ENCODE results near the gene THOC6. TPM values are rescaled to one million over a fixed set of nuclear protein-coding genes. Genes with fewer than 3 reads are reported as not detected.

Gene THOC6
- total RNA-seq, 1 experiment from 2014 or later, result 120 TPM

Other genes with a start within 250 kb of the THOC6 start
- gene ELOB, start 246.8 kb upstream of the THOC6 start, total RNA-seq (2014; rRNA removed; shearing (Covaris generic)), result 178 and 250 TPM in 2 replicates
- gene PRSS33, start 236.5 kb upstream of the THOC6 start, total RNA-seq (2014; rRNA removed; shearing (Covaris generic)), result 0.07 and 10.6 TPM in 2 replicates
- gene PRSS41, start 225.6 kb upstream of the THOC6 start, total RNA-seq (2014; rRNA removed; shearing (Covaris generic)), result not detected in 2 replicates
- gene PRSS21, start 206.8 kb upstream of the THOC6 start, total RNA-seq (2014; rRNA removed; shearing (Covaris generic)), result not detected in 2 replicates
- gene ZG16B, start 193.7 kb upstream of the THOC6 start, total RNA-seq (2014; rRNA removed; shearing (Covaris generic)), result not detected in 2 replicates
- gene PRSS22, start 165.9 kb upstream of the THOC6 start, total RNA-seq (2014; rRNA removed; shearing (Covaris generic)), result not detected in 2 replicates
- 91.6 and 137 TPM in 2 replicates for gene FLYWCH2, start 140.8 kb upstream of the THOC6 start, total RNA-seq (2014; rRNA removed; shearing (Covaris generic))
- gene FLYWCH1, start 112.1 kb upstream of the THOC6 start, total RNA-seq (2014; rRNA removed; shearing (Covaris generic)), result 51.8 and 52.7 TPM in 2 replicates
- 64.8 and 80.7 TPM in 2 replicates for gene KREMEN2, start 59.8 kb upstream of the THOC6 start, total RNA-seq (2014; rRNA removed; shearing (Covaris generic))
- 29.0 and 43.4 TPM in 2 replicates for gene PAQR4, start 54.7 kb upstream of the THOC6 start, total RNA-seq (2014; rRNA removed; shearing (Covaris generic))
- 9.3 and 19.0 TPM in 2 replicates for gene PKMYT1, start 43.6 kb upstream of the THOC6 start, total RNA-seq (2014; rRNA removed; shearing (Covaris generic))
- not detected in 2 replicates for gene CLDN9, start 11.1 kb upstream of the THOC6 start, total RNA-seq (2014; rRNA removed; shearing (Covaris generic))
- gene CLDN6, start 5.9 kb upstream of the THOC6 start, total RNA-seq (2014; rRNA removed; shearing (Covaris generic)), result 1.7 and 2.7 TPM in 2 replicates
- gene TNFRSF12A, start 3.7 kb upstream of the THOC6 start, total RNA-seq (2014; rRNA removed; shearing (Covaris generic)), result 128 and 129 TPM in 2 replicates
- 55.9 and 59.3 TPM in 2 replicates for gene HCFC1R1, start 93 bp upstream of the THOC6 start, total RNA-seq (2014; rRNA removed; shearing (Covaris generic))
- 1.1 and 1.2 TPM in 2 replicates for gene BICDL2, start 12.9 kb downstream of the THOC6 start, total RNA-seq (2014; rRNA removed; shearing (Covaris generic))
- 0.95 and 2.9 TPM in 2 replicates for gene MMP25, start 22.5 kb downstream of the THOC6 start, total RNA-seq (2014; rRNA removed; shearing (Covaris generic))
- gene IL32, start 41.6 kb downstream of the THOC6 start, total RNA-seq (2014; rRNA removed; shearing (Covaris generic)), result 17.4 and 22.8 TPM in 2 replicates
- 11.2 and 17.3 TPM in 2 replicates for gene ZSCAN10, start 75.3 kb downstream of the THOC6 start, total RNA-seq (2014; rRNA removed; shearing (Covaris generic))
- 21.3 and 27.6 TPM in 2 replicates for gene ZNF205, start 88.6 kb downstream of the THOC6 start, total RNA-seq (2014; rRNA removed; shearing (Covaris generic))
- 0.31 and 0.61 TPM in 2 replicates for gene ZNF213, start 111.0 kb downstream of the THOC6 start, total RNA-seq (2014; rRNA removed; shearing (Covaris generic))
- not detected in 2 replicates for gene OR1F1, start 164.2 kb downstream of the THOC6 start, total RNA-seq (2014; rRNA removed; shearing (Covaris generic))
- 9.8 and 10.1 TPM in 2 replicates for gene ZNF200, start 211.1 kb downstream of the THOC6 start, total RNA-seq (2014; rRNA removed; shearing (Covaris generic))
- gene MEFV, start 232.6 kb downstream of the THOC6 start, total RNA-seq (2014; rRNA removed; shearing (Covaris generic)), result not detected in 2 replicates

Data from G401 (cell line).